Lung (tissue), 12 donors: ENCODE results near the gene GRK2. TPM values are rescaled to one million over a fixed set of nuclear protein-coding genes. Genes with fewer than 3 reads are reported as not detected.

Source experiments
- ATAC-seq: fragments of 200-7000 bp; cut with Tn5 transposase; one replicate; pipeline ENCODE4 v1.9.1; 2020; ENCODE audit warnings: moderate number of reproducible peaks; ENCODE audit not compliant: insufficient read depth, low FRiP score
- DNase-seq, 3 donors: peaks; one replicate each; pipeline ENCODE4 v3.0.0-alpha.2; 2013 to 2017
- H3K27ac ChIP-seq, 2 donors: one replicate each; pipeline ENCODE4 v1.5.1; 2013; ENCODE audit warnings: mild to moderate bottlenecking in 2 of 2, moderate library complexity in 2 of 2, control low read depth in 1 of 2, inconsistent platforms in 1 of 2, low read depth in 1 of 2, low read length in 1 of 2
- H3K27me3 ChIP-seq, 3 donors: one replicate each; pipeline ENCODE4 v1.5.1; 2013; ENCODE audit warnings: low read length in 2 of 3; ENCODE audit not compliant: control insufficient read depth in 3 of 3, insufficient read depth in 3 of 3
- H3K36me3 ChIP-seq, 4 donors: one replicate each; pipeline ENCODE4 v1.5.1; 2013; ENCODE audit warnings: low read length in 4 of 4, mild to moderate bottlenecking in 1 of 4, moderate library complexity in 1 of 4; ENCODE audit not compliant: control insufficient read depth in 4 of 4, insufficient read depth in 4 of 4
- H3K4me1 ChIP-seq, 5 donors: one replicate each; pipeline ENCODE4 v1.5.1; 2013; ENCODE audit warnings: low read length in 5 of 5, mild to moderate bottlenecking in 2 of 5, moderate library complexity in 1 of 5; ENCODE audit not compliant: control insufficient read depth in 5 of 5, insufficient read depth in 5 of 5
- H3K4me3 ChIP-seq: one replicate; pipeline ENCODE4 v1.5.1; 2013; ENCODE audit warnings: mild to moderate bottlenecking, control low read depth, moderate library complexity
- H3K9ac ChIP-seq, 2 donors: one replicate each; pipeline ENCODE4 v1.5.1; 2013; ENCODE audit warnings: low read length in 2 of 2, control low read depth in 1 of 2; ENCODE audit not compliant: insufficient read depth in 1 of 2
- H3K9me3 ChIP-seq, 4 donors: one replicate each; pipeline ENCODE4 v1.5.1; 2013; ENCODE audit warnings: low read length in 3 of 4, mild to moderate bottlenecking in 1 of 4, moderate library complexity in 1 of 4; ENCODE audit not compliant: control insufficient read depth in 4 of 4, insufficient read depth in 3 of 4
- CTCF ChIP-seq: IDR thresholded peaks from 2 replicates; pipeline ENCODE4 v1.5.1; 2012; ENCODE audit warnings: mild to moderate bottlenecking; ENCODE audit errors: control extremely low read depth, extremely low read depth
- WGBS, 2 donors: extraction: QIAGEN DNeasy Blood & Tissue Kit; methylation state at CpG; one replicate each; pipeline ENCODE4 v1.1.7; 2013; 5-methylcytosine and 5-hydroxymethylcytosine counted together
- polyA plus RNA-seq, 2 donors: library from polyadenylated mRNA; stranded (reverse); fragments of 200-250 nt; gene quantifications; one replicate each; pipeline ENCODE4 v1.2.1, GENCODE V29; 2013
- total RNA-seq, 2 donors: library from RNA; depleted of rRNA in 1 of 2; stranded (reverse); fragments of >200 nt in 1 of 2; gene quantifications; one replicate each; pipeline ENCODE4 v1.2.1, GENCODE V29; 2014 to 2021
- donor health status: control.
- donor health status: control.
- donor health status: Bipolar disorder and iron deficiency.
- donor health status: healthy.
- donor health status: DM: yes; HTN: yes; CAD: no.

The GRK2 gene
- total and polyA plus RNA-seq, 4 donors = 37.1 to 130 (median 97.5) TPM

- Histone ChIP-seq H3K9ac (no peak overlapping the region), H3K4me3 (no peak overlapping the region), H3K9me3 (no peaks in the 10 kb centered on the region), H3K36me3 (peaks cover 0 to 7% (median 3%) of the 10 kb centered on the region in 4 donors), H3K4me1 (peaks cover 0 to 12% (median 7%) of the 10 kb centered on the region in 5 donors), H3K27me3 (no peaks in the 10 kb centered on the region), H3K27ac (no peak overlapping the region)
- TF ChIP-seq CTCF = no peak
- no peak for DNase-seq
- no peak for ATAC-seq
- WGBS, 2 donors = 18 to 52% methylated on average over 12 to 18 of the region's 18 CpGs
Measured at GRCh38 chr11:67261640-67261945, 4.7 kb upstream of the GRK2 start.

- Histone ChIP-seq H3K9me3 (no peaks in the 10 kb centered on the region), H3K27me3 (no peaks in the 10 kb centered on the region), H3K4me1 (peaks cover 0 to 13% (median 7%) of the 10 kb centered on the region in 5 donors), H3K9ac (no peak overlapping the region), H3K4me3 (no peak overlapping the region), H3K36me3 (peaks cover 0 to 6% (median 0%) of the 10 kb centered on the region in 4 donors), H3K27ac (no peak overlapping the region)
- DNase-seq (no peak), ATAC-seq (no peak)
- WGBS, 2 donors = 51 to 53% methylated on average over 18 of the region's 18 CpGs
- no peak for TF ChIP-seq CTCF
Measured at GRCh38 chr11:67261946-67262681, 4.2 kb upstream of the GRK2 start.

- ATAC-seq (peak; percentile 67), DNase-seq (peak; percentile 86 to 88 (median 86))
- Histone ChIP-seq H3K9me3 (no peaks in the 10 kb centered on the region), H3K4me1 (peaks cover 0 to 22% (median 9%) of the 10 kb centered on the region in 5 donors), H3K27ac (peak overlapping the region in 1 of 2 donors; percentile 74), H3K9ac (no peak overlapping the region), H3K36me3 (peaks cover 0 to 3% (median 0%) of the 10 kb centered on the region in 4 donors), H3K27me3 (no peaks in the 10 kb centered on the region), H3K4me3 (no peak overlapping the region)
- WGBS, 2 donors = 33 to 42% methylated on average over 22 of the region's 22 CpGs
- TF ChIP-seq CTCF = peak; percentile 75
Measured at GRCh38 chr11:67262731-67263675, 3.3 kb upstream of the GRK2 start.
